Head of caudate nucleus (tissue), 42 donors: ENCODE measurements around the gene BDH1.
"Not testable (repeated sequence)": the region's sequence is repeated elsewhere in the genome, so short reads cannot be mapped to it uniquely, and the experiment has no call there.

ENCODE experiments used
- DNase-seq, 42 donors: peaks; one replicate each; pipeline versions ENCODE4 v3.0.0 to v3.0.0-alpha.2; 2020 to 2021; ENCODE audit warnings: mixed read lengths in 7 of 42
- intact Hi-C: fragments of 100-400 bp; cut with DNase I; formaldehyde crosslinking; loops from one replicate; pipeline ENCODE4 v1.15.0; 2022

The BDH1 gene

GRCh38 chr3:197555281-197556261, at the start of gene BDH1:
Gene BDH1 (minus strand): TSS chr3:197555968. CDS start chr3:197546443, 9,525 bp downstream.
- peak in 40 of 42 donors; percentile 42 to 83 (median 66) for DNase-seq
- intact Hi-C loops: no loop called here

- intact Hi-C loops: no loop called here
- peak in 36 of 42 donors; percentile 8 to 83 (median 54) for DNase-seq
Measured at GRCh38 chr3:197603317-197603933, 47.7 kb upstream of the BDH1 start.

GRCh38 chr3:197602351-197602750, 46.6 kb upstream of the BDH1 start:
- DNase-seq, intact Hi-C loops: not testable (repeated sequence)

- DNase-seq, intact Hi-C loops: not testable (repeated sequence)
Measured at GRCh38 chr3:197601566-197601840, 45.7 kb upstream of the BDH1 start.

- intact Hi-C loops: no loop called here
- no peak for DNase-seq
Measured at GRCh38 chr3:197600796-197601565, 45.2 kb upstream of the BDH1 start.

- intact Hi-C loops: no loop called here
- DNase-seq: peak; percentile 51 to 90 (median 78)
Measured at GRCh38 chr3:197599089-197599765, 43.5 kb upstream of the BDH1 start.

- DNase-seq: no peak
- intact Hi-C loops: no loop called here
Measured at GRCh38 chr3:197598404-197598980, 42.7 kb upstream of the BDH1 start.

GRCh38 chr3:197597335-197597734, 41.6 kb upstream of the BDH1 start:
- no peak for DNase-seq
- intact Hi-C loops: no loop called here

- intact Hi-C loops: no loop called here
- DNase-seq: peak in 3 of 42 donors; percentile 16 to 28 (median 16)
Measured at GRCh38 chr3:197595470-197596185, 39.9 kb upstream of the BDH1 start.

- no peak for DNase-seq
- intact Hi-C loops: no loop called here
Measured at GRCh38 chr3:197593046-197593380, 37.2 kb upstream of the BDH1 start.

- DNase-seq: no peak
- intact Hi-C loops: no loop called here
Measured at GRCh38 chr3:197592361-197593045, 36.7 kb upstream of the BDH1 start.

GRCh38 chr3:197591816-197592215, 36.0 kb upstream of the BDH1 start:
- intact Hi-C loops: no loop called here
- peak in 1 of 42 donors; percentile 21 for DNase-seq

- intact Hi-C loops: no loop called here
- DNase-seq: peak in 1 of 42 donors; percentile 29
Measured at GRCh38 chr3:197590313-197590962, 34.7 kb upstream of the BDH1 start.

- intact Hi-C loops: no loop called here
- DNase-seq: peak in 1 of 42 donors; percentile 17
Measured at GRCh38 chr3:197589545-197589944, 33.8 kb upstream of the BDH1 start.

GRCh38 chr3:197586768-197587167, 31.0 kb upstream of the BDH1 start:
- intact Hi-C loops, DNase-seq: not testable (repeated sequence)

- DNase-seq: no peak
Measured at GRCh38 chr3:197586181-197586580, 30.4 kb upstream of the BDH1 start.

GRCh38 chr3:197584733-197585132, 29.0 kb upstream of the BDH1 start:
- intact Hi-C loops: no loop called here
- no peak for DNase-seq

More at GRCh38 chr3:197586181-197586580, 30.4 kb upstream of the BDH1 start:
- intact Hi-C loops: no loop called here
